Progenitor cell of endocrine pancreas (in vitro differentiated cells): Measurements from ENCODE around the gene HOXB3. TPM values are rescaled to one million over a fixed set of nuclear protein-coding genes. Genes with fewer than 3 reads are reported as not detected.
A peak's percentile ranks its signal among the peaks of the same experiment; 100 is the strongest.

ENCODE experiments used
- DNase-seq: peaks from one replicate; pipeline ENCODE4 v3.0.0; 2021; ENCODE audit warnings: low spot score; ENCODE audit not compliant: unreplicated experiment
- H3K27ac Mint-ChIP-seq: 2 replicates; pipeline ENCODE4 v1.8.0; 2021; ENCODE audit warnings: mild to moderate bottlenecking, moderate library complexity, mixed read lengths
- H3K27me3 Mint-ChIP-seq: 2 replicates; pipeline ENCODE4 v1.8.0; 2021; ENCODE audit warnings: mixed read lengths
- H3K36me3 Mint-ChIP-seq: 2 replicates; pipeline ENCODE4 v1.8.0; 2022; ENCODE audit warnings: mixed read lengths; ENCODE audit not compliant: insufficient read depth
- H3K4me1 Mint-ChIP-seq: 2 replicates; pipeline ENCODE4 v1.8.0; 2021; ENCODE audit warnings: low read depth, mixed read lengths
- H3K4me3 Mint-ChIP-seq: 2 replicates; pipeline ENCODE4 v1.8.0; 2021; ENCODE audit warnings: low read depth, mild to moderate bottlenecking, moderate library complexity, mixed read lengths
- H3K9me3 Mint-ChIP-seq: 2 replicates; pipeline ENCODE4 v1.8.0; 2021; ENCODE audit warnings: low read depth, mixed read lengths
- CTCF ChIP-seq: fragments of 200-600 bp; sonication (generic); IDR thresholded peaks from one replicate; pipeline ENCODE4 v1.5.0; 2021; ENCODE audit warnings: antibody characterized with exemption, mild to moderate bottlenecking; ENCODE audit not compliant: unreplicated experiment
- total RNA-seq: library from RNA; stranded (reverse); gene quantifications from 2 replicates; pipeline ENCODE4 v1.2.1, GENCODE V29; 2021

HOXB3 gene
- total RNA-seq, 1 donor from 2014 or later: 19.4 TPM

GRCh38 chr17:48619826-48620449 lies 29.9 kb upstream of the HOXB3 start:
- Mint-ChIP-seq H3K4me3 (no peak overlapping the region), H3K36me3 (no peaks in the 10 kb centered on the region), H3K4me1 (peaks cover 3% of the 10 kb centered on the region), H3K27ac (peak overlapping the region; percentile 16), H3K9me3 (no peaks in the 10 kb centered on the region), H3K27me3 (peaks cover 97% of the 10 kb centered on the region)
- TF ChIP-seq CTCF: no peak
- no peak for DNase-seq

GRCh38 chr17:48618256-48618896 lies 28.3 kb upstream of the HOXB3 start:
- Mint-ChIP-seq H3K27ac (peak overlapping the region; percentile 71), H3K9me3 (no peaks in the 10 kb centered on the region), H3K27me3 (peaks cover 99% of the 10 kb centered on the region), H3K4me3 (peak overlapping the region; percentile 33), H3K4me1 (peaks cover 3% of the 10 kb centered on the region), H3K36me3 (no peaks in the 10 kb centered on the region)
- TF ChIP-seq CTCF: peak; percentile 98
- DNase-seq: peak; percentile 93

GRCh38 chr17:48617471-48618255 lies 27.6 kb upstream of the HOXB3 start:
- Mint-ChIP-seq H3K4me3 (no peak overlapping the region), H3K27ac (peak overlapping the region; percentile 5), H3K9me3 (no peaks in the 10 kb centered on the region), H3K36me3 (no peaks in the 10 kb centered on the region), H3K4me1 (peaks cover 4% of the 10 kb centered on the region), H3K27me3 (peaks cover 98% of the 10 kb centered on the region)
- DNase-seq: no peak
- TF ChIP-seq CTCF: no peak

GRCh38 chr17:48616717-48617470 lies 26.9 kb upstream of the HOXB3 start:
- no peak overlapping the region for H3K4me3 Mint-ChIP-seq
- H3K27ac Mint-ChIP-seq: peak overlapping the region; percentile 5
- TF ChIP-seq CTCF: no peak
- H3K27me3 Mint-ChIP-seq: peaks cover 96% of the 10 kb centered on the region
- H3K36me3 Mint-ChIP-seq: no peaks in the 10 kb centered on the region
- H3K4me1 Mint-ChIP-seq: peaks cover 8% of the 10 kb centered on the region
- no peak for DNase-seq
- H3K9me3 Mint-ChIP-seq: no peaks in the 10 kb centered on the region
